ENCODE results near the gene EIF1B.

EIF1B gene

DNA sequence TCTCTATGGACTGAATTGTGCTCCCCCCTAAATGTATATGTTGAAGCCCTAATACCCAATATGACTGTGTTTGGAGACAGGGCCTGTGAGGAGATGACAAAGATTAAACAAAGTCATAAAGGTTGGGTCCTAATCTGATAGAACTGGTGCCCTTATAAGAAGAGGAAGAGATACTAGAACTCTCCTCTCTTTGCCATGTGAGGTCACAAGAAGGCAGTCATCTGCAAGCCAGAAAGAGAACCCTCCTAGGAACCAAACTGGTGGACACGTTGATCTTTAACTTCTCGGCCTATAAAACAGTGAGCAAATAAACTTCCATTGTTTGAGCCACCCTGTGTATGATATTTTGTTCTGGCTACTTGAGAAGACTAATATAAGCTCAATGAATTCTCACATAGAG, 45.9 kb downstream of the EIF1B start:
- no peak for DNase-seq

DNA sequence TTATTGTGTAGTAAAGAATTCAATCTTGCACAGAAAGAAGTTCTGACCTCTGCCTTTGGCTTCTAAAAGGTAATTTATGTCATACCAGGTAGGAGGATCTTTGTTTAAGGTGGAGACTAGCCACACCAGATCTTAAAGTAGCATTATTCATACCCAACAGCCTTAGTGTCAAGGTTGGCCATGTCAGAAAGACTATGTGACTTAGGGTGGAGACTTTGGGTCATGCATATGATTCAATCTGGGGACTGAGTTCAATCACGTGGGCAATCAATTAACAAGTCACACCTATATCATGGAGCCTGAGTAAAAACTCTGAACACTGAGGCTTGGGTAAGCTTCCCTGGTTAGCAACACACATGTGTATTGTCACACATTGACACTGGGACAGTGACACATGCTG, 48.9 kb downstream of the EIF1B start:
- DNase-seq = no peak

Data from activated effector memory CD4-positive, alpha-beta T cell treated with Interleukin-2 at 50 U/mL for 16 hours (primary cell).